PC-9 (cell line): ENCODE measurements around the gene DFFB. TPM values are rescaled to one million over a fixed set of nuclear protein-coding genes. Genes with fewer than 3 reads are reported as not detected.

ENCODE experiments used
- BruUV-seq: library from RNA; stranded (reverse); fragments of 400-500 nt; replicated peaks from 2 replicates; lab custom pipeline; 2021; lab: Mats Ljungman, UMichigan
- CTCF ChIA-PET: fragments of 300-600 bp; sonication (Branson Sonifier 250); formaldehyde crosslinking; loops from one replicate; lab custom pipeline; 2022; ENCODE audit warnings: antibody characterized with exemption; lab: Charles Lee
- POLR2A ChIA-PET: fragments of 300-600 bp; sonication (Branson Sonifier 250); formaldehyde crosslinking; loops from one replicate; lab custom pipeline; 2022; ENCODE audit warnings: antibody characterized with exemption; ENCODE audit not compliant: unreplicated experiment; lab: Charles Lee
- DNase-seq, 2 experiments: peaks; one replicate each; pipeline versions ENCODE4 v3.0.0 to v3.0.0-alpha.2; 2015 to 2022; ENCODE audit warnings: mixed read lengths in 1 of 2
- H2AFZ ChIP-seq: fragments of 200-600 bp; sonication (generic); 2 replicates; pipeline ENCODE4 v1.8.1; 2017; ENCODE audit warnings: antibody characterized with exemption
- H3F3A ChIP-seq: fragments of 200-600 bp; sonication (generic); 2 replicates; pipeline ENCODE4 v1.8.1; 2017; ENCODE audit warnings: antibody characterized with exemption, mild to moderate bottlenecking, low read depth; ENCODE audit not compliant: insufficient read depth
- H3K27ac ChIP-seq: fragments of 200-600 bp; sonication (generic); 2 replicates; pipeline ENCODE4 v1.6.1; 2016; ENCODE audit warnings: mixed run types
- H3K27me3 ChIP-seq: fragments of 200-600 bp; sonication (generic); 2 replicates; pipeline ENCODE4 v1.6.1; 2016; ENCODE audit warnings: low read depth, mixed run types; ENCODE audit not compliant: insufficient read depth
- H3K36me3 ChIP-seq: fragments of 200-600 bp; sonication (generic); 2 replicates; pipeline ENCODE4 v1.6.1; 2016; ENCODE audit warnings: low read depth, mixed run types
- H3K4me1 ChIP-seq: fragments of 200-600 bp; sonication (generic); replicated peaks from 2 replicates; pipeline ENCODE4 v1.6.1; 2016; ENCODE audit warnings: mixed run types; ENCODE audit not compliant: insufficient read depth
- H3K4me2 ChIP-seq: fragments of 200-600 bp; sonication (generic); 2 replicates; pipeline ENCODE4 v1.6.1; 2017; ENCODE audit warnings: mixed run types
- H3K4me3 ChIP-seq: fragments of 200-600 bp; sonication (generic); 2 replicates; pipeline ENCODE4 v1.6.1; 2016; ENCODE audit warnings: mixed run types
- H3K79me2 ChIP-seq: fragments of 200-600 bp; sonication (generic); 2 replicates; pipeline ENCODE4 v1.6.1; 2017; ENCODE audit warnings: low read depth, mixed run types
- H3K9me2 ChIP-seq: fragments of 200-600 bp; sonication (generic); 2 replicates; pipeline ENCODE4 v1.8.1; 2017; ENCODE audit warnings: mild to moderate bottlenecking; ENCODE audit not compliant: insufficient read depth
- H3K9me3 ChIP-seq: fragments of 200-600 bp; sonication (generic); 2 replicates; pipeline ENCODE4 v1.8.1; 2016; ENCODE audit warnings: low read depth; ENCODE audit not compliant: insufficient read depth
- H4K20me1 ChIP-seq: fragments of 200-600 bp; sonication (generic); 2 replicates; pipeline ENCODE4 v1.8.1; 2017; ENCODE audit not compliant: insufficient read depth
- EZH2 ChIP-seq: fragments of 200-600 bp; sonication (generic); IDR thresholded peaks from 2 replicates; pipeline ENCODE4 v1.8.0; 2017; ENCODE audit warnings: antibody characterized with exemption, low read depth
- intact Hi-C: fragments of 100-400 bp; cut with micrococcal nuclease; formaldehyde crosslinking; loops from one replicate; pipeline ENCODE4 v1.10.0; 2022; ENCODE audit not compliant: unreplicated experiment
- total RNA-seq: library from RNA; stranded (reverse); gene quantifications from 2 replicates; pipeline ENCODE4 v1.2.3, GENCODE V29; 2021
- TF ChIP-seq, protein P1 (sequence below): fragments of 200-600 bp; sonication (generic); conservative IDR thresholded peaks from 2 replicates; pipeline ENCODE4 v1.6.1; 2017; ENCODE audit warnings: mixed run types, antibody characterized with exemption, mild to moderate bottlenecking, moderate library complexity

Gene DFFB
- total RNA-seq, 1 experiment from 2014 or later, result 4.7 TPM

DNA sequence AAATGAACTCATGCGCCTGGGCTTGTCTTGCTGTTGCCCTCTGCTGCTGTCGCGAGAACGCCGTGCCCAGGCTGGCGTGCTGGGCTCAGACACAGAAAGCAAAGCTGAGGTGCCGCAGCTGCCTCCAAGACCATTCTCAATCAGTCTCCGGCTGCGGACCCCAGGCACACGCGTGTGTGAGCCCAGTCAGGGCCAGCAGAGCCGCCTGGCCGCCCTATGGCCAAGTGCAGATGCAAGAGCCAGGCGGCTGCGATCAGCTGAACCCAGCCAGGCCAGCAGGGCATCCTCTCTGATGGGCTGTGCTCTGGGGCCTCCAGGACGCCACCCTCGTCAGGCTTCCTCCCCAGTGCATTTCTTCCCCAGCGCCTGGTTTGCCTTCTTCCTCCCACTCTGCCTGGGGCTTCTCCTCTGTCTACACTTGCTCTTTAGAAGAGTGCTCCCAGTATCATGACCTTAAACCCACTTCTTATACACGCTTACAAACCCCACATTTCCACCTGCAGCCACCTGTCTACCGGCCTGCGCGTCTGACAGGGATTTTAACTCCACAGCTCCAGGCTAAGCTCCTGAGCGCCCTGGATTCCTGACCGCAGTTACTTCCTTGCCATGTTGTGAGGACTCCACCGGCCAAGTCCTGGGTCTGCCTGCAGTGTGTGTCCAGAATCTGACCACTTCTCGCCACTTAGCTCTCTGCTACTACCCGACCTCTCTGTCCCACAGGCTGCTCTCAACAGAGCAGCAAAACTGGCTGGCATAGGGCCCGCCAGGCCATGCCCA, 39.3 kb upstream of the DFFB start:
- Histone ChIP-seq H3K27ac (no peak overlapping the region), H3F3A (no peaks in the 10 kb centered on the region), H3K4me3 (no peak overlapping the region), H3K9me3 (no peaks in the 10 kb centered on the region), H3K36me3 (no peaks in the 10 kb centered on the region), H4K20me1 (no peaks in the 10 kb centered on the region), H3K4me1 (no peaks in the 10 kb centered on the region), H3K79me2 (no peaks in the 10 kb centered on the region), H2AFZ (no peak overlapping the region), H3K4me2 (no peak overlapping the region), H3K9me2 (no peaks in the 10 kb centered on the region), H3K27me3 (no peaks in the 10 kb centered on the region)
- CTCF ChIA-PET, result no interaction called here
- intact Hi-C loops, result no loop called here
- no TSS peak for BruUV-seq
- no peak for TF ChIP-seq EZH2
- TF ChIP-seq, protein P1, sequence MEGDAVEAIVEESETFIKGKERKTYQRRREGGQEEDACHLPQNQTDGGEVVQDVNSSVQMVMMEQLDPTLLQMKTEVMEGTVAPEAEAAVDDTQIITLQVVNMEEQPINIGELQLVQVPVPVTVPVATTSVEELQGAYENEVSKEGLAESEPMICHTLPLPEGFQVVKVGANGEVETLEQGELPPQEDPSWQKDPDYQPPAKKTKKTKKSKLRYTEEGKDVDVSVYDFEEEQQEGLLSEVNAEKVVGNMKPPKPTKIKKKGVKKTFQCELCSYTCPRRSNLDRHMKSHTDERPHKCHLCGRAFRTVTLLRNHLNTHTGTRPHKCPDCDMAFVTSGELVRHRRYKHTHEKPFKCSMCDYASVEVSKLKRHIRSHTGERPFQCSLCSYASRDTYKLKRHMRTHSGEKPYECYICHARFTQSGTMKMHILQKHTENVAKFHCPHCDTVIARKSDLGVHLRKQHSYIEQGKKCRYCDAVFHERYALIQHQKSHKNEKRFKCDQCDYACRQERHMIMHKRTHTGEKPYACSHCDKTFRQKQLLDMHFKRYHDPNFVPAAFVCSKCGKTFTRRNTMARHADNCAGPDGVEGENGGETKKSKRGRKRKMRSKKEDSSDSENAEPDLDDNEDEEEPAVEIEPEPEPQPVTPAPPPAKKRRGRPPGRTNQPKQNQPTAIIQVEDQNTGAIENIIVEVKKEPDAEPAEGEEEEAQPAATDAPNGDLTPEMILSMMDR, result no peak
- POLR2A ChIA-PET, result no interaction called here
- DNase-seq, result no peak

DNA sequence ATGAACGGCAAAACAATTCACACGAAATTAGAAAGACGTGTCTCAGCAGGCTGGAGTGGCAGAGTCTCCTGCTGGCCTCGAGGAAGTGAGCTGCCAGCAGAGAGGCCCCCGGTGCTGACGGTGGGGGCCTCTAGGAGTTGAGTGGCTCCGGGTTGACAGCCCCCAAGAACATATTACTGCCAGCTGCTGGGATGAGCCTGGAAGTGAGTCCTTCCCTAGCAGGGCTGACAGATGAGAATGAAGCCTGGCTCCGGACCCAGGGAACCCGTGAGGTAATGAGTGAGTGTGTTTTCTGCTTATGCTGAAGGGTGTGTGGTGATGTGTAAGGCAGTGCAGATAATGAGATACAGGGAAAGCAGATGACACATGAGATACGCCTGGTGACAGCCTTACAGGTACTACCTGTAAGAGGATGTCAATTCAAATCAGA, 37.5 kb upstream of the DFFB start:
- no peak overlapping the region for H2AFZ ChIP-seq
- no peak for TF ChIP-seq EZH2
- TF ChIP-seq, protein P1, result no peak
- no peaks in the 10 kb centered on the region for H4K20me1 ChIP-seq
- DNase-seq, result no peak
- intact Hi-C loops, result no loop called here
- no peaks in the 10 kb centered on the region for H3K79me2 ChIP-seq
- H3K4me3 ChIP-seq, result no peak overlapping the region
- no peak overlapping the region for H3K27ac ChIP-seq
- CTCF ChIA-PET, result no interaction called here
- no peaks in the 10 kb centered on the region for H3K27me3 ChIP-seq
- H3K4me1 ChIP-seq, result no peaks in the 10 kb centered on the region
- no peaks in the 10 kb centered on the region for H3K36me3 ChIP-seq
- no peaks in the 10 kb centered on the region for H3K9me2 ChIP-seq
- no peak overlapping the region for H3K4me2 ChIP-seq
- H3K9me3 ChIP-seq, result no peaks in the 10 kb centered on the region
- no TSS peak for BruUV-seq
- no peaks in the 10 kb centered on the region for H3F3A ChIP-seq
- POLR2A ChIA-PET, result no interaction called here

DNA sequence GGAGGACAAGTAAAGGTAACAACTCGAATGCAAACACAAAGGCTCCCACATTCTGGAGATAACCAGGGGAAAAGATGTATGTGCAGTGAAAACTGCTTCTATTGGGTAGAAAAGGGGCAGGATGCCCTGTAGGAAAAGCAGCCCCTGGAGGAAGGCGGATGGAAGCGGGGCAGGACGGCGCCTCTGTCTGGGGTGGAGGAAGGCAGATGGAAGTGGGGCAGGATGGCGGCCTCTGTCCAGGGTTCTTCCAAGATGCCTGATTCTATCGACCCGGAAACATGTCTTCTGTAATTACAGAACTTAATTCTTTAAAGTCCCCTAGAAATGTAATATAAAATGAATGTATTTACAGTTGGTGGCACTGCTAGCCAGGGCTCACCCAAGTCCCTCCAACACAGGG, 37.0 kb upstream of the DFFB start:
- Histone ChIP-seq H3K4me3 (no peak overlapping the region), H4K20me1 (no peaks in the 10 kb centered on the region), H3K27ac (no peak overlapping the region), H3K79me2 (no peaks in the 10 kb centered on the region), H3K9me2 (no peaks in the 10 kb centered on the region), H3K9me3 (no peaks in the 10 kb centered on the region), H3K4me1 (no peaks in the 10 kb centered on the region), H2AFZ (no peak overlapping the region), H3F3A (no peaks in the 10 kb centered on the region), H3K36me3 (no peaks in the 10 kb centered on the region), H3K27me3 (no peaks in the 10 kb centered on the region), H3K4me2 (no peak overlapping the region)
- DNase-seq, result no peak
- intact Hi-C loops, result no loop called here
- BruUV-seq, result no TSS peak
- CTCF ChIA-PET, result no interaction called here
- TF ChIP-seq EZH2, result no peak
- POLR2A ChIA-PET, result no interaction called here
